ENCODE results near the gene CCNI.

The CCNI gene

GRCh38 chr4:77117721-77118120 is 41.9 kb upstream of the CCNI start:
- TF ChIP-seq CTCF (IDR thresholded peaks at IDR 0.05; ENCODE audit: insufficient read depth, low read length), result no peak
- TF ChIP-seq GABPA (IDR thresholded peaks at IDR 0.05; ENCODE audit: low read depth), result no peak
- no peak for TF ChIP-seq REST (IDR thresholded peaks at IDR 0.05; ENCODE audit: insufficient replicate concordance, low read depth)
- TF ChIP-seq POLR2AphosphoS5 (IDR thresholded peaks at IDR 0.05; ENCODE audit: low read depth), result no peak
- no peak for TF ChIP-seq SPI1 (IDR thresholded peaks at IDR 0.05; ENCODE audit: borderline replicate concordance, low read depth)
- Histone ChIP-seq H3K4me3 (replicated peaks; ENCODE audit: insufficient read depth, low read length) (no peak overlapping the region), H3K27me3 (ENCODE audit: insufficient read depth, poor library complexity, severe bottlenecking) (no peaks in the 10 kb centered on the region), H3K27ac (replicated peaks) (no peak overlapping the region)
- DNase-seq (ENCODE audit: low read depth in 1 of 2, low spot score in 1 of 2), result no peak

GRCh38 chr4:77113069-77113468 is 37.3 kb upstream of the CCNI start:
- no peaks in the 10 kb centered on the region for H3K27me3 ChIP-seq (ENCODE audit: insufficient read depth, poor library complexity, severe bottlenecking)
- no peak for DNase-seq (ENCODE audit: low read depth in 1 of 2, low spot score in 1 of 2)
- TF ChIP-seq POLR2AphosphoS5 (IDR thresholded peaks at IDR 0.05; ENCODE audit: low read depth) (no peak), SPI1 (IDR thresholded peaks at IDR 0.05; ENCODE audit: borderline replicate concordance, low read depth) (no peak), REST (IDR thresholded peaks at IDR 0.05; ENCODE audit: insufficient replicate concordance, low read depth) (no peak), CTCF (IDR thresholded peaks at IDR 0.05; ENCODE audit: insufficient read depth, low read length) (no peak)

GRCh38 chr4:77110730-77111129 is 34.9 kb upstream of the CCNI start:
- no peak for DNase-seq (ENCODE audit: low read depth in 1 of 2, low spot score in 1 of 2)
- Histone ChIP-seq H3K27ac (replicated peaks) (no peak overlapping the region), H3K27me3 (ENCODE audit: insufficient read depth, poor library complexity, severe bottlenecking) (no peaks in the 10 kb centered on the region), H3K4me3 (replicated peaks; ENCODE audit: insufficient read depth, low read length) (no peak overlapping the region)
- no peak for TF ChIP-seq GABPA (IDR thresholded peaks at IDR 0.05; ENCODE audit: low read depth)
- TF ChIP-seq REST (IDR thresholded peaks at IDR 0.05; ENCODE audit: insufficient replicate concordance, low read depth), result no peak
- no peak for TF ChIP-seq POLR2AphosphoS5 (IDR thresholded peaks at IDR 0.05; ENCODE audit: low read depth)

More at GRCh38 chr4:77113069-77113468, 37.3 kb upstream of the CCNI start:
- Histone ChIP-seq H3K27ac (replicated peaks) (no peak overlapping the region), H3K4me3 (replicated peaks; ENCODE audit: insufficient read depth, low read length) (no peak overlapping the region)
